ENCODE data around the gene SPON2.

DNA sequence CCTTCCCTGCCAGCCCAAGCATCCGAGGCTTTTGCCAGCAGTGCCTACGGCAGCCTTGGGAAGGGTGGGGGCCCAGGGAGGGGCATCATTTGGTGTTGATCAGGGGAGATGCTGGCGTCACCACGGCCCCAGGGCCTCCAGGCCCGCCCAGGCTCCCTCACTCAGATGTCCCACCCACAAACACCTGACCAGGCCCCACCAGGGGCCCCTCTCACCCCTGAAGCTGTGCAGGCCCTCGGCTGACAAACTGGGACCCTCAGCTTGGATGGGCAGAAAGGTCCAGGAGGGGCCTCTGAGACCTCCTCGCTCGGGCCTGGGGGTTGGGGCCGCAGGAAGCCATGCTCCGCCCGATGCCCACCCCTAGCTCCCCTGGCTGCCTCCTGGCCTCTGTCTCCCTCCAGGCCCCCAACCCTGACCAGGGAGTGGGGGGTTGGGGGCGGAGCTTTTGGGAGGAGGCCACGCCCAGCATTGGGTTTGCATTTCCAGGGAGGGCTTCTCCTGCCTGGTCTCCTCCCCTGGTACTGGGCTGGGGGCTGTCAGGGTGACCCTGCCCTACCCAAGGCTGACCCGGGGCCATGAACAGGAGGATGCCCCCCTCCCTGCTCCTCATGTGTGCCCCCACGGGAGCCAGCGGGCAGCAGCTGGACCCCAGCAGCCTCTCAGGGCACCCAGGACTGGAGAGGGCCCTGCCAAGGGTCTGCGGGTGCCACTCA lies 33.4 kb upstream of the SPON2 start:
- TF ChIP-seq POLR2A (IDR thresholded peaks at IDR 0.05) (no peak), POLR2AphosphoS5 (IDR thresholded peaks at IDR 0.05) (no peak)
- TF ChIP-seq, protein P1, sequence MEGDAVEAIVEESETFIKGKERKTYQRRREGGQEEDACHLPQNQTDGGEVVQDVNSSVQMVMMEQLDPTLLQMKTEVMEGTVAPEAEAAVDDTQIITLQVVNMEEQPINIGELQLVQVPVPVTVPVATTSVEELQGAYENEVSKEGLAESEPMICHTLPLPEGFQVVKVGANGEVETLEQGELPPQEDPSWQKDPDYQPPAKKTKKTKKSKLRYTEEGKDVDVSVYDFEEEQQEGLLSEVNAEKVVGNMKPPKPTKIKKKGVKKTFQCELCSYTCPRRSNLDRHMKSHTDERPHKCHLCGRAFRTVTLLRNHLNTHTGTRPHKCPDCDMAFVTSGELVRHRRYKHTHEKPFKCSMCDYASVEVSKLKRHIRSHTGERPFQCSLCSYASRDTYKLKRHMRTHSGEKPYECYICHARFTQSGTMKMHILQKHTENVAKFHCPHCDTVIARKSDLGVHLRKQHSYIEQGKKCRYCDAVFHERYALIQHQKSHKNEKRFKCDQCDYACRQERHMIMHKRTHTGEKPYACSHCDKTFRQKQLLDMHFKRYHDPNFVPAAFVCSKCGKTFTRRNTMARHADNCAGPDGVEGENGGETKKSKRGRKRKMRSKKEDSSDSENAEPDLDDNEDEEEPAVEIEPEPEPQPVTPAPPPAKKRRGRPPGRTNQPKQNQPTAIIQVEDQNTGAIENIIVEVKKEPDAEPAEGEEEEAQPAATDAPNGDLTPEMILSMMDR (IDR thresholded peaks at IDR 0.05), result no peak
